Natural killer cell (primary cell): ENCODE measurements around the gene FRMD3. TPM values are rescaled to one million over a fixed set of nuclear protein-coding genes. Genes with fewer than 3 reads are reported as not detected.

ENCODE experiments used
- ATAC-seq, 3 donors: fragments of 150-1000 bp in 2 of 3; fragments of 200-7000 bp in 1 of 3; cut with Tn5 transposase; 1 replicate in 1 of 3; 2 replicates in 2 of 3; pipeline ENCODE4 v1.10.0; 2021; ENCODE audit warnings: mild to moderate bottlenecking in 2 of 3, moderate library complexity in 2 of 3
- DNase-seq, 2 donors: peaks; one replicate each; pipeline versions ENCODE4 v3.0.0 to v3.0.0-alpha.2; 2013 to 2021; ENCODE audit warnings: mixed read lengths in 1 of 2
- H3K27ac ChIP-seq: one replicate; pipeline ENCODE4 v1.5.1; 2013; ENCODE audit warnings: mild to moderate bottlenecking, low read length
- H3K27me3 ChIP-seq: one replicate; pipeline ENCODE4 v1.6.1; 2013; ENCODE audit warnings: low read length; ENCODE audit not compliant: control insufficient read depth, insufficient read depth
- H3K36me3 ChIP-seq: one replicate; pipeline ENCODE4 v1.6.1; 2013; ENCODE audit warnings: low read length; ENCODE audit not compliant: control insufficient read depth, insufficient read depth
- H3K4me1 ChIP-seq: one replicate; pipeline ENCODE4 v1.6.1; 2013; ENCODE audit warnings: low read length; ENCODE audit not compliant: control insufficient read depth, insufficient read depth
- H3K4me3 ChIP-seq: one replicate; pipeline ENCODE4 v1.5.1; 2013; ENCODE audit warnings: low read length
- H3K9me3 ChIP-seq: one replicate; pipeline ENCODE4 v1.6.1; 2013; ENCODE audit warnings: low read length; ENCODE audit not compliant: control insufficient read depth, insufficient read depth
- H3K27ac Mint-ChIP-seq, 2 donors: one replicate each; pipeline ENCODE4 v1.8.0; 2022; ENCODE audit warnings: mild to moderate bottlenecking in 2 of 2, mixed read lengths in 2 of 2, moderate library complexity in 1 of 2
- H3K27me3 Mint-ChIP-seq, 2 donors: one replicate each; pipeline ENCODE4 v1.8.0; 2022; ENCODE audit warnings: low read depth in 2 of 2, mixed read lengths in 2 of 2
- H3K36me3 Mint-ChIP-seq: one replicate; pipeline ENCODE4 v1.8.0; 2022; ENCODE audit warnings: mixed read lengths
- H3K4me1 Mint-ChIP-seq, 2 donors: one replicate each; pipeline ENCODE4 v1.8.0; 2022; ENCODE audit warnings: mixed read lengths in 2 of 2
- H3K4me3 Mint-ChIP-seq: one replicate; pipeline ENCODE4 v1.8.0; 2022; ENCODE audit warnings: mild to moderate bottlenecking, moderate library complexity, mixed read lengths
- H3K9me3 Mint-ChIP-seq, 2 donors: one replicate each; pipeline ENCODE4 v1.8.0; 2022; ENCODE audit warnings: mixed read lengths in 2 of 2
- WGBS: methylation state at CpG from one replicate; pipeline ENCODE4 v1.1.7; 2013; ENCODE audit warnings: missing lambda C conversion rate; ENCODE audit not compliant: insufficient coverage; 5-methylcytosine and 5-hydroxymethylcytosine counted together
- intact Hi-C: fragments of 100-400 bp; cut with micrococcal nuclease; formaldehyde crosslinking; loops from one replicate; pipeline ENCODE4 v1.14.2; 2022
- total RNA-seq, 4 donors: library from RNA; stranded (reverse); fragments of 120-200 nt in 1 of 4; gene quantifications; one replicate each; pipeline versions ENCODE4 v1.2.3 to v1.2.4, GENCODE V29; 2013 to 2022
- TF ChIP-seq, protein P1 (sequence below): fragments of 200-600 bp; IDR thresholded peaks from one replicate; pipeline ENCODE4 v1.8.0; 2022; ENCODE audit warnings: antibody characterized with exemption

The FRMD3 gene
- total RNA-seq, 3 donors from 2014 or later (not counting 1 experiment from before 2014, with no cell fraction given) = 1.2 to 2.4 (median 2.1) TPM

DNA sequence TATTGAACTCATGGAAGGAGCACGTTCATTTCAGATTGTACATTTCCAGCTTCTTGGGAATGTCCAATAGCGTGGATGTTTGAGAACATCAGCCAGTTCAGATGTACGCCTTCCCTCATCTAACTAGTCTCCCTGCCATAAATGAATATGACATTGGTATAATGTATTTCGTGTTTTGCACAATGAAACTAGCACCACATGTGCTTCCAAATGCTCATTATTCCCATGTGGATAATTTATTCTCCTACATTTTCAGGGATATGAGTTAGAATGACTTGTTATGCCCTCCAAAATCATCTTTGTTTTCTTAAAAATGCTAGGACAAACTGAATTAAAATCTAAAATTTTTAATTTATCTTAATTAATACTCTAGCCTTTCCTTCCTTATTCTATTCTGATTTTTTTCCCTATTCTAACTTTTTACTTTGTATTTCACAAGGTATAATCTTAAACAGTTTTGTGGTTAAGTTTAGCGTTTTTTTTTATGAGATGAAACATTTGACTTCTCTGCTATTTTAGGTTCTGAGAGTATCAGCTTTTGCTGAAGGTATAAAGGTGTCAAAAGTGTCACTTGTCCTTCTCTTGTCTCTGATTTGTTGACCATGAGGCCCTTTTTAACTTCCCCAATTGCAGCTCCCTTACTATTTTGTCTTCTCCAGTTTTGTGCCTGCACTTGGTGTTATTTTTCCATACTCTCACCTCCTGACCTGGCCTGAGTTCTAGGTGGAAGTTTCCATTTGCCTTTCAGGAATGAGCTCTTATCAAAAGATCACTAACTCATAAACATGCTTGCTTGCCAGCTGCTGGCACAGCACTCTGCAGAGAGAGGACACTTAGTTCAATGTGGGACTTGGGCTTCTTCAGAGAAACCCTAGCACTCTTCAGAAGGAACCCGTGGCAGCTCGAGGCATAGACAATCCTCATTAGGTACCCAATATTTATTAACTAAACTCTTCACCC is 106.8 kb downstream of the FRMD3 start:
- Mint-ChIP-seq H3K27me3 (no peaks in the 10 kb centered on the region), H3K9me3 (no peaks in the 10 kb centered on the region), H3K27ac (no peak overlapping the region), H3K36me3 (no peaks in the 10 kb centered on the region), H3K4me3 (no peak overlapping the region), H3K4me1 (no peaks in the 10 kb centered on the region)
- DNase-seq (no peak), ATAC-seq (no peak)
- intact Hi-C loops = no loop called here
- TF ChIP-seq, protein P1, sequence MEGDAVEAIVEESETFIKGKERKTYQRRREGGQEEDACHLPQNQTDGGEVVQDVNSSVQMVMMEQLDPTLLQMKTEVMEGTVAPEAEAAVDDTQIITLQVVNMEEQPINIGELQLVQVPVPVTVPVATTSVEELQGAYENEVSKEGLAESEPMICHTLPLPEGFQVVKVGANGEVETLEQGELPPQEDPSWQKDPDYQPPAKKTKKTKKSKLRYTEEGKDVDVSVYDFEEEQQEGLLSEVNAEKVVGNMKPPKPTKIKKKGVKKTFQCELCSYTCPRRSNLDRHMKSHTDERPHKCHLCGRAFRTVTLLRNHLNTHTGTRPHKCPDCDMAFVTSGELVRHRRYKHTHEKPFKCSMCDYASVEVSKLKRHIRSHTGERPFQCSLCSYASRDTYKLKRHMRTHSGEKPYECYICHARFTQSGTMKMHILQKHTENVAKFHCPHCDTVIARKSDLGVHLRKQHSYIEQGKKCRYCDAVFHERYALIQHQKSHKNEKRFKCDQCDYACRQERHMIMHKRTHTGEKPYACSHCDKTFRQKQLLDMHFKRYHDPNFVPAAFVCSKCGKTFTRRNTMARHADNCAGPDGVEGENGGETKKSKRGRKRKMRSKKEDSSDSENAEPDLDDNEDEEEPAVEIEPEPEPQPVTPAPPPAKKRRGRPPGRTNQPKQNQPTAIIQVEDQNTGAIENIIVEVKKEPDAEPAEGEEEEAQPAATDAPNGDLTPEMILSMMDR = no peak
- Histone ChIP-seq H3K4me1 (no peaks in the 10 kb centered on the region), H3K4me3 (no peak overlapping the region), H3K9me3 (no peaks in the 10 kb centered on the region), H3K36me3 (no peaks in the 10 kb centered on the region), H3K27me3 (no peaks in the 10 kb centered on the region), H3K27ac (no peak overlapping the region)
- WGBS = 79% methylated on average over 4 of the region's 7 CpGs

DNA sequence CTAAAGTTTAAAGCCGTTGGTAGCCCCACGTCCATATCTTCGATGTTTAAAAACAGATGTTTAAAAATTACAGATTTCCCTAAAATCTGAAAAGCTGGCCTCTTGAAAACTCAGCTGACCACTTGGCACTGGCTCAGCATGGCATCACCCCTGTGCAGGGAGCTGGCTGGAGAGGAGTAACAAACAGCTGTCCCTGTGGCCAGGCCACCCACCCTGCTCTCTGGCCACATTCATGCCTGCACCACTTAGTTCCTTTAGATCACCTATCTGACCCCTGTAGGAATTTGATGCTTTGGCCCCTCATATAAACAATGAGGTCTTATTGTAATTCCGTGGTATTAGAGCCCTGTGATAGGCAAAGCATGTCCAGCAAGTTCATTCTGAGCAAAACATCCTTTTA is 107.5 kb downstream of the FRMD3 start:
- H3K4me1 ChIP-seq = no peaks in the 10 kb centered on the region
- no peak for ATAC-seq
- no peaks in the 10 kb centered on the region for H3K9me3 Mint-ChIP-seq
- no peaks in the 10 kb centered on the region for H3K4me1 Mint-ChIP-seq
- H3K27ac Mint-ChIP-seq = no peak overlapping the region
- TF ChIP-seq, protein P1 = no peak
- WGBS = 89% methylated on average over 4 of the region's 4 CpGs
- no peak overlapping the region for H3K4me3 ChIP-seq
- H3K36me3 Mint-ChIP-seq = no peaks in the 10 kb centered on the region
- H3K4me3 Mint-ChIP-seq = no peak overlapping the region
- H3K9me3 ChIP-seq = no peaks in the 10 kb centered on the region
- no peak overlapping the region for H3K27ac ChIP-seq
- intact Hi-C loops = no loop called here
- no peaks in the 10 kb centered on the region for H3K27me3 Mint-ChIP-seq
- DNase-seq = no peak
- H3K36me3 ChIP-seq = no peaks in the 10 kb centered on the region
- no peaks in the 10 kb centered on the region for H3K27me3 ChIP-seq

DNA sequence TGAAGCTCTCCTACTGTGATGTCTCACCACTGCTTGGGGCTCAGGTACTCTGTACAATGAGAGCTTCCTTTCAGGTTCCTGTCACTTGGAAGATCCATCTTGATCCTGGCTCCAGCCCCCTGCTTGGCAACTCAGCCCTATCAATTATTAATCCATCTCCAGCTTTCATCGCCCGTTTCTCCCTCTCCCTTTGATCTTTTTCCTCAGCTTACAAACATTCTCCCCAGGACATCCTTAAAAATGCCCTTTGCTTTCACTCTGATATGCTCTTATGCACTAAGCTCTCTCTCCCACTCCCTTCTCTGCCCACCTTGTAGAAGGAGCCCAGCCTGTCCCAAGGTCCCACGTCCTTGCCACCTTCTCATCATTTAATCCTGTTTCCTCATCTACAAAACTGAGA is 109.0 kb downstream of the FRMD3 start:
- H3K27ac ChIP-seq = no peak overlapping the region
- H3K4me3 ChIP-seq = no peak overlapping the region
- H3K27me3 ChIP-seq = no peaks in the 10 kb centered on the region
- TF ChIP-seq, protein P1 = no peak
- intact Hi-C loops = no loop called here
- 84% methylated on average over 3 of the region's 3 CpGs for WGBS
- Mint-ChIP-seq H3K4me3 (no peak overlapping the region), H3K4me1 (no peaks in the 10 kb centered on the region), H3K36me3 (no peaks in the 10 kb centered on the region), H3K27me3 (no peaks in the 10 kb centered on the region), H3K27ac (no peak overlapping the region), H3K9me3 (no peaks in the 10 kb centered on the region)
- no peak for ATAC-seq
- no peaks in the 10 kb centered on the region for H3K36me3 ChIP-seq
- H3K4me1 ChIP-seq = no peaks in the 10 kb centered on the region
- DNase-seq = no peak
- H3K9me3 ChIP-seq = no peaks in the 10 kb centered on the region
